HT1080 (cell line): ENCODE data around the gene LIFR. TPM values are rescaled to one million over a fixed set of nuclear protein-coding genes. Genes with fewer than 3 reads are reported as not detected.
"Not testable (repeated sequence)": the region's sequence is repeated elsewhere in the genome, so short reads cannot be mapped to it uniquely, and the experiment has no call there.

ENCODE experiments used
- DNase-seq: peaks from one replicate; pipeline ENCODE4 v3.0.0-alpha.2; 2015; ENCODE audit warnings: low read depth
- polyA plus RNA-seq, 2 experiments: library from polyadenylated mRNA; depleted of rRNA; stranded (reverse); fragments of >200 nt; gene quantifications; 2 replicates each; pipeline ENCODE4 v1.2.3, GENCODE V29; 2015
- total RNA-seq: library from RNA; depleted of rRNA; stranded (reverse); fragments of >200 nt; shearing (Covaris generic); gene quantifications from 2 replicates; pipeline ENCODE4 v1.2.3, GENCODE V29; 2014; rRNA removed

The LIFR gene, protein sequence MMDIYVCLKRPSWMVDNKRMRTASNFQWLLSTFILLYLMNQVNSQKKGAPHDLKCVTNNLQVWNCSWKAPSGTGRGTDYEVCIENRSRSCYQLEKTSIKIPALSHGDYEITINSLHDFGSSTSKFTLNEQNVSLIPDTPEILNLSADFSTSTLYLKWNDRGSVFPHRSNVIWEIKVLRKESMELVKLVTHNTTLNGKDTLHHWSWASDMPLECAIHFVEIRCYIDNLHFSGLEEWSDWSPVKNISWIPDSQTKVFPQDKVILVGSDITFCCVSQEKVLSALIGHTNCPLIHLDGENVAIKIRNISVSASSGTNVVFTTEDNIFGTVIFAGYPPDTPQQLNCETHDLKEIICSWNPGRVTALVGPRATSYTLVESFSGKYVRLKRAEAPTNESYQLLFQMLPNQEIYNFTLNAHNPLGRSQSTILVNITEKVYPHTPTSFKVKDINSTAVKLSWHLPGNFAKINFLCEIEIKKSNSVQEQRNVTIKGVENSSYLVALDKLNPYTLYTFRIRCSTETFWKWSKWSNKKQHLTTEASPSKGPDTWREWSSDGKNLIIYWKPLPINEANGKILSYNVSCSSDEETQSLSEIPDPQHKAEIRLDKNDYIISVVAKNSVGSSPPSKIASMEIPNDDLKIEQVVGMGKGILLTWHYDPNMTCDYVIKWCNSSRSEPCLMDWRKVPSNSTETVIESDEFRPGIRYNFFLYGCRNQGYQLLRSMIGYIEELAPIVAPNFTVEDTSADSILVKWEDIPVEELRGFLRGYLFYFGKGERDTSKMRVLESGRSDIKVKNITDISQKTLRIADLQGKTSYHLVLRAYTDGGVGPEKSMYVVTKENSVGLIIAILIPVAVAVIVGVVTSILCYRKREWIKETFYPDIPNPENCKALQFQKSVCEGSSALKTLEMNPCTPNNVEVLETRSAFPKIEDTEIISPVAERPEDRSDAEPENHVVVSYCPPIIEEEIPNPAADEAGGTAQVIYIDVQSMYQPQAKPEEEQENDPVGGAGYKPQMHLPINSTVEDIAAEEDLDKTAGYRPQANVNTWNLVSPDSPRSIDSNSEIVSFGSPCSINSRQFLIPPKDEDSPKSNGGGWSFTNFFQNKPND
- 3.0 and 4.0 TPM in 2 replicates for total RNA-seq
- polyA plus RNA-seq (2015; cell fraction: cytosol; rRNA removed), result 2.2 and 3.0 TPM in 2 replicates
- polyA plus RNA-seq (2015; cell fraction: nucleus; rRNA removed), result 2.7 and 3.3 TPM in 2 replicates

DNA sequence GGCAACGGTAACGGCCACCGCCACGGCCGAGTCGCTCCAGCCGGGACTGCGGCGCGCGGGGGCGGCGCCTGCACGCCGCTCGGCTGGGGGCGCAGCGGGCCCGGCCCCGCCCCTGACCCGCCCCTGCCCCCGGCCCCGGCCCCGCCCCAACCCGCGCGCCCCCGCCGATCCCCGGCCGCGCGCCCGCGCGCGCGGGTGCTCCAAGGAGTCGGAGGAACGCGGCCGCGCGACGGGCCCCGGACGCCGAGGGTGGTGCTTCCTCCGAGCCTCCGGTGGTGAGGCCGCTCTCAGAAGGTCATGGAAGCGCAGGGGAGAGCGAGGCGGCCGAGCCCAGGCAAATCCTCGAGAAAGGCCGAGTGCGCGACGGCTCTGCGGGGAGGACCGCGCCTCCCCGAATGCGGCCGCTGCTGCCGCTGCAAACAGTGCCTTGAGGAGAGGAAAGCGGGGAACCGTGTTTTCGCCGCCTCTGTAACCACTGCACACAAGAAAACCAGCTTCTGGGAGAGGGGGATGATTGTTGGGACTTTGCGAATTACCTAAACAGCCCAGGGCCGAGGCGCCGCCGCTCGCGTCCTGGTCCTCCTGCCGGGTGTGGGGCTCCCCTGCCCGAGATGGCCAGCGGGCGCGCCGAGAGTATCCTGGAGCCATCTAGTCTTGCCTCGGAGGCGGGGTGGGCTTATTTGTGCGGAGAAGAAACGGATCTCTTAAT is at the start of gene LIFR:
Gene LIFR, minus strand, starts transcription at position 48 of the 709 bp plus-strand sequence. CDS start 25,999 bp downstream, outside the sequence.
- peak; percentile 71 for DNase-seq

- DNase-seq, result no peak
Measured at GRCh38 chr5:38605610-38606009, 49.2 kb upstream of the LIFR start.

GRCh38 chr5:38603691-38604090 is 47.2 kb upstream of the LIFR start:
- peak; percentile 29 for DNase-seq

DNA sequence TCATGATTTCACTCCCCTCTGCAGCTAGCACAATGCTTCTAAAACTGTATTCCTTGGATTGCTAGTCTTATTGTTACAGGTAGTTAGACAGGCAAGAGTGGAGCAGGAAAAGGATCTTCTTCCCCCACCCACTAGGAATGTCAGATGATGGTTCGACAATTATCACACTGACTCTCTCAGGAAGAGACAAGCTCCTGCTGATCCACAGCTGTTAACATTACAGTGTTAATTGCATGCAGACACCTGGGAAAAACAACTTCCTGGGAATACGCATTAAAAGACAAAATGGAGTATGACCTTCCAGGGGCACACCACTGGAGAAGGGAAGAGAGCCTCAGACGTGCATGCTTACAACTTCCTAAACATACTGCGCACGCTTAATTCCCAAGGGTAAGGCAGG is 46.2 kb upstream of the LIFR start:
- DNase-seq, result no peak

DNA sequence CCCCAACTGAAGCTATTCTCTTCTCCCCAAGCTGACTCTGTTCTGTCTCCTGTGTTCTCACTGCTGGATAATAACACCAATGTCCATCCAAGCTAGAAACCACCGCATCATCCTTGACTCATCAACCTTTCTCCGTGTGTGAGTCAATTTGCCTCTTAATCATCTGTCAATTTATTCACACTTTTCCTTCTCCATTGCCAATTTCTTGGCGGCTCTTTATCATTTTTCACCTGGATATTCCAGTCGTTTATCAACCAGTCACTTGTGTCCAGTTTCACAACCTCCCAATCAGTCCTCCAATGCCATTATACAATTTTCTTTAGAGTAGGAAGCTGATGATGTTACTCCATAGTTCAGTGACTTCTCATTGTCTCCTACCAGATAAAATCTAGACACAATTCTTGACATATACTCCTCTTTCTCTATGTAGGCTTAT is 45.4 kb upstream of the LIFR start:
- DNase-seq, result peak; percentile 82

DNA sequence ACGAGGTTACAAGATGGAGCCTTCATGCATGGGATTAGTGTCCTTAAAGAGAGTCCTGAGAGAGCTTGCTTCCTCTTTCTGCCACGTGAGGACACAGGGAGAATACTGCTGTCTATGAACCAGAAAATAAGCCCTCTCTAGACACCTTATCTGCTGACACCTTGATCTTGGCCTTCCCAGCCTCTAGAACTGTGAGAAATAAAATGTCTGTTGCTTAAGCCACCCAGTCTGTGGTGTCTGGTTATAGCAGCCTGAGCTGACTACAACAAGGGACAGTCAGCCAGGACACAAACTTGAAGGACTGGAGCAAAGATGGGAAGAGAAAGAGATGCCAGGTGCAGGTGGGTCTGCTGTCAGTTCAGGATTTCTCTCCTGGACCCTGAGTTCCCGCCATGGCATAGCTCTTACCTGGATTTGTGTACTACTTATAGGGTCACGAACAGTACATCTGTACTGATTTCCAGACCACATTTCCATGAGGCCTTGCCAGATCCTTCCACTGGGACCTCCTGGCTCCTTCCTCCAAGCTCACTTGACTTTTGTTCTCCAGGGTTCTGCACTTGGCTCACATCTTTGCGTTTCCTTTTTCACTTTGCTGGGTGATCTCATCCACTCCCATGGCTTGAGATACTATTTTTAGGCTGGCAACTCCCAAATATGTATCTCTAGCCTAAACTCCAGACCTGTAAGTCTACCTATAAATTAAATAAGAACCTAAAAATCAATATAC is 44.9 kb upstream of the LIFR start:
- DNase-seq, result no peak

GRCh38 chr5:38600329-38601045 is 44.0 kb upstream of the LIFR start:
- DNase-seq, result peak; percentile 8

- not testable (repeated sequence) for DNase-seq
Measured at GRCh38 chr5:38599751-38600150, 43.3 kb upstream of the LIFR start.

- DNase-seq, result peak; percentile 93
Measured at GRCh38 chr5:38598994-38599617, 42.7 kb upstream of the LIFR start.

GRCh38 chr5:38598296-38598993 is 42.0 kb upstream of the LIFR start:
- DNase-seq, result no peak

- no peak for DNase-seq
Measured at GRCh38 chr5:38596981-38597380, 40.5 kb upstream of the LIFR start.

- DNase-seq, result peak; percentile 49
Measured at GRCh38 chr5:38595132-38595745, 38.8 kb upstream of the LIFR start.

- no peak for DNase-seq
Measured at GRCh38 chr5:38593959-38594358, 37.5 kb upstream of the LIFR start.

GRCh38 chr5:38591523-38591849 is 35.0 kb upstream of the LIFR start:
- DNase-seq, result no peak

GRCh38 chr5:38590838-38591522 is 34.5 kb upstream of the LIFR start:
- no peak for DNase-seq

GRCh38 chr5:38589629-38590028 is 33.2 kb upstream of the LIFR start:
- no peak for DNase-seq

- no peak for DNase-seq
Measured at GRCh38 chr5:38585816-38586215, 29.4 kb upstream of the LIFR start.
